Tibial nerve (tissue), 4 donors: ENCODE results near the gene DYRK1A. TPM values are rescaled to one million over a fixed set of nuclear protein-coding genes. Genes with fewer than 3 reads are reported as not detected.

Experiments used
- DNase-seq, 2 donors: peaks; one replicate each; pipeline ENCODE4 v3.0.0-alpha.2; 2019; ENCODE audit warnings: low spot score in 2 of 2
- H3K27ac ChIP-seq, 4 donors: fragments of 200-600 bp; sonication (generic) in 3 of 4; one replicate each; pipeline ENCODE4 v1.5.1; 2017 to 2019; ENCODE audit warnings: mild to moderate bottlenecking in 1 of 4
- H3K27me3 ChIP-seq, 2 donors: fragments of 200-600 bp; sonication (generic) in 1 of 2; one replicate each; pipeline versions ENCODE4 v1.5.1 to v1.6.0; 2017 to 2019
- H3K36me3 ChIP-seq, 3 donors: fragments of 200-600 bp; sonication (generic); one replicate each; pipeline ENCODE4 v1.5.1; 2018 to 2019
- H3K4me1 ChIP-seq, 4 donors: fragments of 200-600 bp; sonication (generic) in 3 of 4; one replicate each; pipeline ENCODE4 v1.5.1; 2017 to 2019
- H3K4me3 ChIP-seq, 4 donors: fragments of 200-600 bp; sonication (generic) in 3 of 4; one replicate each; pipeline ENCODE4 v1.5.1; 2017 to 2019; ENCODE audit warnings: mild to moderate bottlenecking in 1 of 4, moderate library complexity in 1 of 4
- H3K9me3 ChIP-seq, 4 donors: fragments of 200-600 bp; sonication (generic) in 3 of 4; one replicate each; pipeline ENCODE4 v1.5.1; 2017 to 2019
- EP300 ChIP-seq, 2 donors: sonication (generic); formaldehyde crosslinking; IDR thresholded peaks; one replicate each; pipeline ENCODE4 v1.6.1; 2017; ENCODE audit warnings: antibody characterized with exemption in 2 of 2, mild to moderate bottlenecking in 1 of 2
- POLR2A ChIP-seq, 2 donors: fragments of 450-650 bp; IDR thresholded peaks; one replicate each; pipeline ENCODE4 v1.6.1; 2017; ENCODE audit warnings: antibody characterized with exemption in 2 of 2, mild to moderate bottlenecking in 2 of 2, moderate library complexity in 2 of 2
- WGBS, 2 donors: methylation state at CpG; one replicate each; pipeline ENCODE4 v1.1.5; 2018; 5-methylcytosine and 5-hydroxymethylcytosine counted together
- total RNA-seq, 4 donors: library from RNA; depleted of rRNA; stranded (reverse); fragments of >200 nt; gene quantifications; one replicate each; pipeline ENCODE4 v1.1.0, GENCODE V29; 2016
- TF ChIP-seq, protein P1 (sequence below), 5 experiments: fragments of 200-600 bp in 3 of 5; fragments of 450-650 bp in 2 of 5; sonication (generic) in 3 of 5; IDR thresholded peaks; one replicate each; pipeline ENCODE4 v1.5.1; 2016 to 2019; ENCODE audit warnings: antibody characterized with exemption in 5 of 5, mild to moderate bottlenecking in 3 of 5, moderate library complexity in 2 of 5

DYRK1A gene
- total RNA-seq, 4 donors from 2014 or later = 65.8 to 81.6 (median 68.2) TPM

DNA sequence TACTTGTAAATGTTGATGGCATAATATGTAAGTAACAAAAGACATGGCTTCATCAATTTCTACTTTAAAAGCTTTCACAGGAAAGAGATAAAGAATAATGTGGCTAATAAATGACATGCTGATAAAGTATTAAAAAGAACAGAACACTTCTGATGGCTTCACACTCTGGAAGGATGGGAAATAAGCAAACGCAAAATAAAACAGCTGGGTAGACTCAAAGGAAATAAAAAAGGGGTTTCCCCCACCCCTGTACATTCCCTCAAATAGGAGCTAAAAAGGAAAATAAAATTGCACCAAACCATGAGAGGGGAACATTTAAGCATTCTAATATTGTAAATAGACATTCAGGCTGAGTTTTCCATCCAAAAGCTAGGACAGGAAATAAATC lies 27.0 kb upstream of the DYRK1A start:
- Histone ChIP-seq H3K9me3 (no peaks in the 10 kb centered on the region), H3K27ac (no peak overlapping the region), H3K4me1 (peaks cover 0 to 9% (median 0%) of the 10 kb centered on the region in 4 donors), H3K27me3 (no peaks in the 10 kb centered on the region), H3K4me3 (no peak overlapping the region), H3K36me3 (no peaks in the 10 kb centered on the region)
- no peak for DNase-seq
- TF ChIP-seq POLR2A (IDR thresholded peaks at IDR 0.05) (no peak), EP300 (IDR thresholded peaks at IDR 0.05) (no peak)
- TF ChIP-seq, protein P1, sequence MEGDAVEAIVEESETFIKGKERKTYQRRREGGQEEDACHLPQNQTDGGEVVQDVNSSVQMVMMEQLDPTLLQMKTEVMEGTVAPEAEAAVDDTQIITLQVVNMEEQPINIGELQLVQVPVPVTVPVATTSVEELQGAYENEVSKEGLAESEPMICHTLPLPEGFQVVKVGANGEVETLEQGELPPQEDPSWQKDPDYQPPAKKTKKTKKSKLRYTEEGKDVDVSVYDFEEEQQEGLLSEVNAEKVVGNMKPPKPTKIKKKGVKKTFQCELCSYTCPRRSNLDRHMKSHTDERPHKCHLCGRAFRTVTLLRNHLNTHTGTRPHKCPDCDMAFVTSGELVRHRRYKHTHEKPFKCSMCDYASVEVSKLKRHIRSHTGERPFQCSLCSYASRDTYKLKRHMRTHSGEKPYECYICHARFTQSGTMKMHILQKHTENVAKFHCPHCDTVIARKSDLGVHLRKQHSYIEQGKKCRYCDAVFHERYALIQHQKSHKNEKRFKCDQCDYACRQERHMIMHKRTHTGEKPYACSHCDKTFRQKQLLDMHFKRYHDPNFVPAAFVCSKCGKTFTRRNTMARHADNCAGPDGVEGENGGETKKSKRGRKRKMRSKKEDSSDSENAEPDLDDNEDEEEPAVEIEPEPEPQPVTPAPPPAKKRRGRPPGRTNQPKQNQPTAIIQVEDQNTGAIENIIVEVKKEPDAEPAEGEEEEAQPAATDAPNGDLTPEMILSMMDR (IDR thresholded peaks at IDR 0.05) = no peak
- WGBS, 2 donors = 29 to 38% methylated on average over 1 of the region's 1 CpG

DNA sequence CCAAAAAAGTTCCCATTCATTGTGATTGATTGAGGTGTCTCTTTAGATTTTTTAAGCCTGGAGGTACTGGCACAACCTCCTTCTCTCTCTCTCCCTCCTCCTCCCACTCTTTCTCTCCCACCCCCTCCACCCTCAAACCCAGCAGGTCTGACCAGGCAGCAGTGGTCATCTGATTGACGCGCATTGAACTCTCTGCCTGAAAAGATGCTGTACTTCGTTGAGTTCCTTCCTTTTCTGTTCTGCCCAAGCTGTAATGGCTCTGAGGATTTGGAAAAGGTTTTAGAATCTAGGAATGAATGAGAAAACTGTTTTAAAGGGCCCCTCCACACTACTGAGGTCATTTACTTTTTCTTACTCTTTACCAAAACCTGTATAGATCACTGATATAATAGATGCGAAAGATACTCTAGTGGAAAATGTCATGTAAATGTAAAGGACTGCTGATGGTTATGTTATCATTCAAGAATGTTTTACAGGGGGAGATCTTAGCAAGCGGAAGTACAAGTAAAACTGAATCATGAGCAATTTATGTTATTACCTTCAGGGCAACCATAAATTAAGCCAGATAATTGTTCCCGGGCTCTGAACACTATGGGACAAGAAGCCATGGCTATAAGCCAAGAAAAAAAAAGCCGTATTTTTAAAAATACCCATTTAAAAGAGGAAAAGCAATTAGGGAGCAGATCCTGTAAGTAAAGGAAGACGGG lies 25.2 kb upstream of the DYRK1A start:
- WGBS, 2 donors = 41 to 44% methylated on average over 8 of the region's 8 CpGs
- Histone ChIP-seq H3K27ac (no peak overlapping the region), H3K27me3 (no peaks in the 10 kb centered on the region)

GRCh38 chr21:37342046-37342632 lies 24.4 kb upstream of the DYRK1A start:
- Histone ChIP-seq H3K4me1 (peaks cover 0 to 9% (median 0%) of the 10 kb centered on the region in 4 donors), H3K27me3 (no peaks in the 10 kb centered on the region), H3K36me3 (no peaks in the 10 kb centered on the region), H3K27ac (no peak overlapping the region), H3K9me3 (no peaks in the 10 kb centered on the region), H3K4me3 (no peak overlapping the region)
- WGBS, 2 donors = 79 to 86% methylated on average over 9 of the region's 9 CpGs
- DNase-seq = no peak
- TF ChIP-seq EP300 (IDR thresholded peaks at IDR 0.05) = no peak
- TF ChIP-seq, protein P1 (IDR thresholded peaks at IDR 0.05) = no peak
- no peak for TF ChIP-seq POLR2A (IDR thresholded peaks at IDR 0.05)

More for the DNA sequence above, 25.2 kb upstream of the DYRK1A start:
- no peak for DNase-seq
- Histone ChIP-seq H3K9me3 (no peaks in the 10 kb centered on the region), H3K36me3 (no peaks in the 10 kb centered on the region), H3K4me3 (no peak overlapping the region), H3K4me1 (peaks cover 0 to 9% (median 0%) of the 10 kb centered on the region in 4 donors)
- TF ChIP-seq EP300 (IDR thresholded peaks at IDR 0.05) (no peak), POLR2A (IDR thresholded peaks at IDR 0.05) (no peak)
- TF ChIP-seq, protein P1 (IDR thresholded peaks at IDR 0.05) = no peak

- Histone ChIP-seq H3K36me3 (no peaks in the 10 kb centered on the region), H3K27ac (no peak overlapping the region), H3K27me3 (no peaks in the 10 kb centered on the region), H3K9me3 (peaks cover 0 to 37% (median 8%) of the 10 kb centered on the region in 4 donors), H3K4me3 (no peak overlapping the region), H3K4me1 (no peaks in the 10 kb centered on the region)
- 92 to 96% methylated on average over 2 of the region's 2 CpGs for WGBS, 2 donors
- TF ChIP-seq POLR2A (IDR thresholded peaks at IDR 0.05) = no peak
- no peak for TF ChIP-seq EP300 (IDR thresholded peaks at IDR 0.05)
- TF ChIP-seq, protein P1 (IDR thresholded peaks at IDR 0.05) = no peak
- no peak for DNase-seq
Measured at GRCh38 chr21:37346841-37347430, 19.6 kb upstream of the DYRK1A start.

- WGBS, 2 donors = 72 to 73% methylated on average over 2 of the region's 2 CpGs
- no peak overlapping the region for H3K27ac ChIP-seq
Measured at GRCh38 chr21:37348664-37349063, 17.9 kb upstream of the DYRK1A start.

More at GRCh38 chr21:37348664-37349063, 17.9 kb upstream of the DYRK1A start:
- no peaks in the 10 kb centered on the region for H3K27me3 ChIP-seq
- peaks cover 0 to 37% (median 8%) of the 10 kb centered on the region in 4 donors for H3K9me3 ChIP-seq
- H3K36me3 ChIP-seq = no peaks in the 10 kb centered on the region
- H3K4me1 ChIP-seq = no peaks in the 10 kb centered on the region
- TF ChIP-seq EP300 (IDR thresholded peaks at IDR 0.05) = no peak
- TF ChIP-seq POLR2A (IDR thresholded peaks at IDR 0.05) = no peak
- TF ChIP-seq, protein P1 (IDR thresholded peaks at IDR 0.05) = no peak
- no peak for DNase-seq
- H3K4me3 ChIP-seq = no peak overlapping the region
